ENCODE measurements around the gene CUX1.

Gene CUX1

GRCh38 chr7:102280521-102280920 is 463.1 kb downstream of the CUX1 start:
- FAIRE-seq, result no peak

- FAIRE-seq, result no peak
These were observed 464.4 kb downstream of the CUX1 start for GRCh38 chr7:102281785-102282184.

- no peak for FAIRE-seq
These were observed 465.3 kb downstream of the CUX1 start for GRCh38 chr7:102282465-102283362.

GRCh38 chr7:102283477-102284189 is 466.2 kb downstream of the CUX1 start:
- FAIRE-seq, result no peak

- FAIRE-seq, result no peak
These were observed 467.0 kb downstream of the CUX1 start for GRCh38 chr7:102284399-102284798.

GRCh38 chr7:102284891-102285539 is 467.6 kb downstream of the CUX1 start:
- no peak for FAIRE-seq

- no peak for FAIRE-seq
These were observed 468.3 kb downstream of the CUX1 start for GRCh38 chr7:102285540-102286236.

GRCh38 chr7:102286237-102287110 is 469.0 kb downstream of the CUX1 start, which contains the start of gene SH2B2:
Gene SH2B2, plus strand, starts transcription at chr7:102286868. Its CDS starts 13,683 bp downstream, at chr7:102300551.
- no peak for FAIRE-seq

GRCh38 chr7:102287111-102287980 is 469.9 kb downstream of the CUX1 start:
- no peak for FAIRE-seq

- FAIRE-seq, result no peak
These were observed 470.5 kb downstream of the CUX1 start for GRCh38 chr7:102287981-102288278.

GRCh38 chr7:102288285-102288930 is 471.0 kb downstream of the CUX1 start:
- FAIRE-seq, result no peak

GRCh38 chr7:102289057-102289456 is 471.6 kb downstream of the CUX1 start:
- no peak for FAIRE-seq

GRCh38 chr7:102291056-102291915 is 473.9 kb downstream of the CUX1 start:
- FAIRE-seq, result no peak

GRCh38 chr7:102291916-102292267 is 474.5 kb downstream of the CUX1 start:
- no peak for FAIRE-seq

- FAIRE-seq, result no peak
These were observed 475.7 kb downstream of the CUX1 start for GRCh38 chr7:102292813-102293798.

- no peak for FAIRE-seq
These were observed 477.2 kb downstream of the CUX1 start for GRCh38 chr7:102294589-102294988.

- no peak for FAIRE-seq
These were observed 478.1 kb downstream of the CUX1 start for GRCh38 chr7:102295346-102296178.
